HepG2 (cell line): ENCODE results near the gene TC2N. TPM values are rescaled to one million over a fixed set of nuclear protein-coding genes. Genes with fewer than 3 reads are reported as not detected.

Experiments
- ATAC-seq: fragments of 200-7000 bp; cut with Tn5 transposase; 3 replicates; pipeline ENCODE4 v1.9.1; 2020; ENCODE audit warnings: mild to moderate bottlenecking, moderate library complexity
- BruUV-seq: library from RNA; stranded (reverse); fragments of 400-500 nt; replicated peaks from 2 replicates; lab custom pipeline; 2021; lab: Mats Ljungman, UMichigan
- CTCF ChIA-PET: fragments of 300-600 bp; formaldehyde crosslinking; extraction: SDS; loops from one replicate; lab custom pipeline; 2021; ENCODE audit warnings: low total read pairs, inconsistent platforms, low intra/inter-chr PET ratio; lab: Yijun Ruan, JAX
- POLR2A ChIA-PET: fragments of 350-600 bp; sonication (Branson Sonifier 250); formaldehyde crosslinking; loops from one replicate; lab custom pipeline; 2020; ENCODE audit warnings: antibody characterized with exemption, inconsistent platforms; lab: Yijun Ruan, JAX
- DNase-seq: peaks from one replicate; pipeline ENCODE4 v3.0.0-alpha.2; 2015; ENCODE audit warnings: low spot score
- FAIRE-seq: peaks from 3 replicates; lab custom pipeline; 2011; peaks lifted over from hg19 to GRCh38; lab: Jason Lieb, UNC
- H2AFZ ChIP-seq: one replicate; pipeline ENCODE4 v1.6.1; 2011; ENCODE audit warnings: low read length, inconsistent platforms
- H3K27ac ChIP-seq: fragments of 300-600 bp; 3 replicates; pipeline ENCODE4 v1.8.0; 2011; ENCODE audit warnings: mixed run types, mild to moderate bottlenecking, mixed read lengths, low read length, inconsistent platforms; ENCODE audit not compliant: insufficient read depth; ENCODE audit errors: extremely low read length
- H3K27me3 ChIP-seq, 2 experiments: fragments of 200-600 bp in 1 of 2; 2 replicates in 1 of 2; 3 replicates in 1 of 2; pipeline versions ENCODE4 v1.6.0 to v1.8.0; 2011; ENCODE audit warnings: low read length in 2 of 2, mild to moderate bottlenecking in 2 of 2, moderate library complexity in 2 of 2, inconsistent platforms in 1 of 2; ENCODE audit not compliant: insufficient read depth in 2 of 2, control insufficient read depth in 1 of 2
- H3K36me3 ChIP-seq, 2 experiments: fragments of 200-600 bp in 1 of 2; replicated peaks in 1 of 2; 2 replicates in 1 of 2; 3 replicates in 1 of 2; pipeline versions ENCODE4 v1.5.1 to v1.8.0; 2011; ENCODE audit warnings: low read length in 2 of 2, inconsistent platforms in 1 of 2; ENCODE audit not compliant: insufficient read depth in 2 of 2, control insufficient read depth in 1 of 2
- H3K4me1 ChIP-seq: 2 replicates; pipeline ENCODE4 v1.5.1; 2012; ENCODE audit warnings: low read length, inconsistent platforms; ENCODE audit not compliant: insufficient read depth
- H3K4me2 ChIP-seq: 2 replicates; pipeline ENCODE4 v1.6.0; 2011; ENCODE audit warnings: low read depth, low read length, inconsistent platforms
- H3K4me3 ChIP-seq, 3 experiments: fragments of 200-600 bp in 1 of 3; sonication (generic), shearing (Covaris generic) in 1 of 3; replicated peaks in 1 of 3; 2 replicates each; pipeline ENCODE4 v1.5.1; 2011 to 2016; ENCODE audit warnings: low read length in 3 of 3, inconsistent platforms in 2 of 3, low read depth in 2 of 3, mild to moderate bottlenecking in 2 of 3, control low read depth in 1 of 3, mixed read lengths in 1 of 3; ENCODE audit not compliant: insufficient read depth in 1 of 3
- H3K79me2 ChIP-seq: one replicate; pipeline ENCODE4 v1.6.1; 2011; ENCODE audit warnings: low read length, inconsistent platforms; ENCODE audit not compliant: insufficient read depth
- H3K9ac ChIP-seq: 2 replicates; pipeline ENCODE4 v1.6.0; 2011; ENCODE audit warnings: mild to moderate bottlenecking, low read depth, low read length, inconsistent platforms; ENCODE audit not compliant: insufficient read depth
- H3K9me3 ChIP-seq: 2 replicates; pipeline ENCODE4 v1.5.1; 2012; ENCODE audit warnings: mild to moderate bottlenecking, low read length
- H4K20me1 ChIP-seq: 2 replicates; pipeline ENCODE4 v1.6.0; 2011; ENCODE audit warnings: inconsistent platforms, mild to moderate bottlenecking, low read length, moderate library complexity; ENCODE audit not compliant: insufficient read depth
- KLF13 ChIP-seq: sonication (generic); formaldehyde crosslinking; IDR thresholded peaks from 2 replicates; pipeline ENCODE4 v1.4.0; 2020; ENCODE audit warnings: mild to moderate bottlenecking, missing genetic modification reagents
- NAIF1 ChIP-seq: sonication (generic); formaldehyde crosslinking; IDR thresholded peaks from 2 replicates; pipeline ENCODE4 v1.5.0; 2020; ENCODE audit warnings: mild to moderate bottlenecking, missing genetic modification reagents, borderline replicate concordance
- SIN3A ChIP-seq: IDR thresholded peaks from 2 replicates; pipeline ENCODE4 v1.6.1; 2011; ENCODE audit warnings: low read depth, mild to moderate bottlenecking, control low read depth, low read length, borderline replicate concordance
- SIX4 ChIP-seq: sonication (generic); formaldehyde crosslinking; IDR thresholded peaks from 2 replicates; pipeline ENCODE4 v1.4.0; 2020; ENCODE audit warnings: missing genetic modification reagents
- ZBTB3 ChIP-seq: sonication (generic); formaldehyde crosslinking; IDR thresholded peaks from 2 replicates; pipeline ENCODE4 v1.4.0; 2020; ENCODE audit warnings: low read depth, mild to moderate bottlenecking, moderate library complexity, missing genetic modification reagents, borderline replicate concordance
- ZBTB38 ChIP-seq: sonication (generic); formaldehyde crosslinking; IDR thresholded peaks from 2 replicates; pipeline ENCODE4 v1.5.1; 2020; ENCODE audit warnings: mild to moderate bottlenecking, missing genetic modification reagents
- ZKSCAN5 ChIP-seq: sonication (generic); formaldehyde crosslinking; IDR thresholded peaks from 2 replicates; pipeline ENCODE4 v1.5.1; 2020; ENCODE audit warnings: mild to moderate bottlenecking, missing genetic modification reagents
- WGBS: methylation state at CpG from one replicate; pipeline ENCODE4 v1.1.6; 2017; ENCODE audit warnings: low lambda C conversion rate; 5-methylcytosine and 5-hydroxymethylcytosine counted together
- in situ Hi-C: cut with HindIII; loops from 2 replicates; pipeline ENCODE4 v1.10.0; 2017; ENCODE audit warnings: low pct_unique_long_range_greater_than_20kb; ENCODE audit not compliant: extremely low pct_ligation_motif_present
- intact Hi-C: fragments of 100-400 bp; cut with micrococcal nuclease; formaldehyde crosslinking; loops from one replicate; pipeline ENCODE4 v1.10.0; 2022; ENCODE audit not compliant: unreplicated experiment
- polyA plus RNA-seq, 8 experiments: library from polyadenylated mRNA; depleted of rRNA in 3 of 8; stranded (reverse) in 7 of 8; unstranded in 1 of 8; fragments of >200 nt; fragmentation: Illumina TruSeq in 4 of 8; extraction: Trizol in 4 of 8; gene quantifications; 2 replicates each; pipeline versions ENCODE4 v1.2.1 to v1.2.3, GENCODE V29; 2011 to 2016; ENCODE audit warnings: low read depth in 4 of 8, missing spikeins in 1 of 8, mixed read lengths in 1 of 8; ENCODE audit not compliant: insufficient read depth in 1 of 8
- total RNA-seq, 5 experiments: library from RNA; depleted of rRNA; stranded (reverse); fragments of >200 nt; fragmentation: Illumina TruSeq; extraction: Trizol; gene quantifications; 2 replicates each; pipeline ENCODE4 v1.2.3, GENCODE V29; 2016; ENCODE audit warnings: low read depth in 1 of 5
- TF ChIP-seq, protein P1 (sequence below): sonication (generic); formaldehyde crosslinking; IDR thresholded peaks from 2 replicates; pipeline ENCODE4 v1.4.0; 2020; ENCODE audit warnings: missing genetic modification reagents, borderline replicate concordance
- TF ChIP-seq, protein P2 (sequence below): sonication (generic); formaldehyde crosslinking; IDR thresholded peaks from 2 replicates; pipeline ENCODE4 v1.4.0; 2020; ENCODE audit warnings: missing genetic modification reagents
- TF ChIP-seq, protein P3 (sequence below): sonication (generic); formaldehyde crosslinking; IDR thresholded peaks from 2 replicates; pipeline ENCODE4 v1.8.0; 2022; ENCODE audit warnings: missing genetic modification reagents, mild to moderate bottlenecking, moderate library complexity, borderline replicate concordance

The TC2N gene
- total and polyA plus RNA-seq, 2 of the 13 experiments (the other 11 are each of a cell fraction or from before 2014, with no cell fraction given): 0.03 TPM; not detected in 1

DNA sequence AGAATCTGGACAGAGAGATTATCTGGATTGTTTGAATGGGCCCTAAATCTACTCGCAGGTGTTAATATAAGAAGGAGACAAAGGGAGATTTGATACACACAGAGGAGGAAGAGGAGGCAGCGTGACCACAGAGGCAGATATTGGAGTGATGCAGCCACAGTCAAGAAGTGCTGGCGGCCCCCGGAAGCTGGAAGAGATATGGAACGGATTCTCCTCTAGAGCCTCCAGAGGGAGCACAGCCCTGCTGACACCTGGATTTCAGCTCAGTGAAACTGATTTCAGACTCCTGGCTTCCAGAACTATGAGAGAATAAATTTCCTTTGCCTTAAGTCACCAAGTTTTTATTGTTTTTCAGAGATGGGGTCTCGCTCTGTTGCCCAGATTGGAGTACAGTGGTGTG lies 9.2 kb upstream of the TC2N start:
- DNase-seq (no peak), ATAC-seq (peak; percentile 49; the same call in 2 of the 3 replicates), FAIRE-seq (peak; percentile 48)
- Histone ChIP-seq H4K20me1 (no peaks in the 10 kb centered on the region), H3K36me3 (no peaks in the 10 kb centered on the region), H3K9ac (no peak overlapping the region), H3K27me3 (0 out of 5 replicates have a peak, but pooled peaks cover 0 to 2% of the 10 kb centered on the region in 2 experiments), H3K4me2 (no peak overlapping the region), H3K27ac (no peak overlapping the region), H3K79me2 (no peaks in the 10 kb centered on the region), H3K9me3 (no peaks in the 10 kb centered on the region), H2AFZ (no peak overlapping the region), H3K4me1 (peaks cover 21% of the 10 kb centered on the region), H3K4me3 (no peak overlapping the region)
- CTCF ChIA-PET: no interaction called here
- POLR2A ChIA-PET: no interaction called here
- 92% methylated on average over 6 of the region's 6 CpGs for WGBS
- in situ Hi-C loops: no loop called here
- intact Hi-C loops: no loop called here
- no TSS peak for BruUV-seq
- no peak for TF ChIP-seq SIX4 (CRISPR knock-in tag)
- TF ChIP-seq ZBTB3: no peak
- TF ChIP-seq, protein P1, sequence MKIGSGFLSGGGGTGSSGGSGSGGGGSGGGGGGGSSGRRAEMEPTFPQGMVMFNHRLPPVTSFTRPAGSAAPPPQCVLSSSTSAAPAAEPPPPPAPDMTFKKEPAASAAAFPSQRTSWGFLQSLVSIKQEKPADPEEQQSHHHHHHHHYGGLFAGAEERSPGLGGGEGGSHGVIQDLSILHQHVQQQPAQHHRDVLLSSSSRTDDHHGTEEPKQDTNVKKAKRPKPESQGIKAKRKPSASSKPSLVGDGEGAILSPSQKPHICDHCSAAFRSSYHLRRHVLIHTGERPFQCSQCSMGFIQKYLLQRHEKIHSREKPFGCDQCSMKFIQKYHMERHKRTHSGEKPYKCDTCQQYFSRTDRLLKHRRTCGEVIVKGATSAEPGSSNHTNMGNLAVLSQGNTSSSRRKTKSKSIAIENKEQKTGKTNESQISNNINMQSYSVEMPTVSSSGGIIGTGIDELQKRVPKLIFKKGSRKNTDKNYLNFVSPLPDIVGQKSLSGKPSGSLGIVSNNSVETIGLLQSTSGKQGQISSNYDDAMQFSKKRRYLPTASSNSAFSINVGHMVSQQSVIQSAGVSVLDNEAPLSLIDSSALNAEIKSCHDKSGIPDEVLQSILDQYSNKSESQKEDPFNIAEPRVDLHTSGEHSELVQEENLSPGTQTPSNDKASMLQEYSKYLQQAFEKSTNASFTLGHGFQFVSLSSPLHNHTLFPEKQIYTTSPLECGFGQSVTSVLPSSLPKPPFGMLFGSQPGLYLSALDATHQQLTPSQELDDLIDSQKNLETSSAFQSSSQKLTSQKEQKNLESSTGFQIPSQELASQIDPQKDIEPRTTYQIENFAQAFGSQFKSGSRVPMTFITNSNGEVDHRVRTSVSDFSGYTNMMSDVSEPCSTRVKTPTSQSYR (CRISPR knock-in tag): no peak
- TF ChIP-seq, protein P2, sequence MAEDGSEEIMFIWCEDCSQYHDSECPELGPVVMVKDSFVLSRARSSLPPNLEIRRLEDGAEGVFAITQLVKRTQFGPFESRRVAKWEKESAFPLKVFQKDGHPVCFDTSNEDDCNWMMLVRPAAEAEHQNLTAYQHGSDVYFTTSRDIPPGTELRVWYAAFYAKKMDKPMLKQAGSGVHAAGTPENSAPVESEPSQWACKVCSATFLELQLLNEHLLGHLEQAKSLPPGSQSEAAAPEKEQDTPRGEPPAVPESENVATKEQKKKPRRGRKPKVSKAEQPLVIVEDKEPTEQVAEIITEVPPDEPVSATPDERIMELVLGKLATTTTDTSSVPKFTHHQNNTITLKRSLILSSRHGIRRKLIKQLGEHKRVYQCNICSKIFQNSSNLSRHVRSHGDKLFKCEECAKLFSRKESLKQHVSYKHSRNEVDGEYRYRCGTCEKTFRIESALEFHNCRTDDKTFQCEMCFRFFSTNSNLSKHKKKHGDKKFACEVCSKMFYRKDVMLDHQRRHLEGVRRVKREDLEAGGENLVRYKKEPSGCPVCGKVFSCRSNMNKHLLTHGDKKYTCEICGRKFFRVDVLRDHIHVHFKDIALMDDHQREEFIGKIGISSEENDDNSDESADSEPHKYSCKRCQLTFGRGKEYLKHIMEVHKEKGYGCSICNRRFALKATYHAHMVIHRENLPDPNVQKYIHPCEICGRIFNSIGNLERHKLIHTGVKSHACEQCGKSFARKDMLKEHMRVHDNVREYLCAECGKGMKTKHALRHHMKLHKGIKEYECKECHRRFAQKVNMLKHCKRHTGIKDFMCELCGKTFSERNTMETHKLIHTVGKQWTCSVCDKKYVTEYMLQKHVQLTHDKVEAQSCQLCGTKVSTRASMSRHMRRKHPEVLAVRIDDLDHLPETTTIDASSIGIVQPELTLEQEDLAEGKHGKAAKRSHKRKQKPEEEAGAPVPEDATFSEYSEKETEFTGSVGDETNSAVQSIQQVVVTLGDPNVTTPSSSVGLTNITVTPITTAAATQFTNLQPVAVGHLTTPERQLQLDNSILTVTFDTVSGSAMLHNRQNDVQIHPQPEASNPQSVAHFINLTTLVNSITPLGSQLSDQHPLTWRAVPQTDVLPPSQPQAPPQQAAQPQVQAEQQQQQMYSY: peak; percentile 49; the same call in 1 of the 2 replicates
- no peak for TF ChIP-seq ZBTB38
- no peak for TF ChIP-seq NAIF1 (CRISPR knock-in tag)
- no peak for TF ChIP-seq SIN3A
- no peak for TF ChIP-seq KLF13 (CRISPR knock-in tag)
- TF ChIP-seq ZKSCAN5 (CRISPR knock-in tag): no peak
- TF ChIP-seq, protein P3, sequence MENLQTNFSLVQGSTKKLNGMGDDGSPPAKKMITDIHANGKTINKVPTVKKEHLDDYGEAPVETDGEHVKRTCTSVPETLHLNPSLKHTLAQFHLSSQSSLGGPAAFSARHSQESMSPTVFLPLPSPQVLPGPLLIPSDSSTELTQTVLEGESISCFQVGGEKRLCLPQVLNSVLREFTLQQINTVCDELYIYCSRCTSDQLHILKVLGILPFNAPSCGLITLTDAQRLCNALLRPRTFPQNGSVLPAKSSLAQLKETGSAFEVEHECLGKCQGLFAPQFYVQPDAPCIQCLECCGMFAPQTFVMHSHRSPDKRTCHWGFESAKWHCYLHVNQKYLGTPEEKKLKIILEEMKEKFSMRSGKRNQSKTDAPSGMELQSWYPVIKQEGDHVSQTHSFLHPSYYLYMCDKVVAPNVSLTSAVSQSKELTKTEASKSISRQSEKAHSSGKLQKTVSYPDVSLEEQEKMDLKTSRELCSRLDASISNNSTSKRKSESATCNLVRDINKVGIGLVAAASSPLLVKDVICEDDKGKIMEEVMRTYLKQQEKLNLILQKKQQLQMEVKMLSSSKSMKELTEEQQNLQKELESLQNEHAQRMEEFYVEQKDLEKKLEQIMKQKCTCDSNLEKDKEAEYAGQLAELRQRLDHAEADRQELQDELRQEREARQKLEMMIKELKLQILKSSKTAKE (CRISPR knock-in tag): no peak
